Measurements from ENCODE around the gene GORASP2. TPM values are rescaled to one million over a fixed set of nuclear protein-coding genes. Genes with fewer than 3 reads are reported as not detected.

Gene GORASP2
- total RNA-seq, 4 donors from 2014 or later: 53.9 to 67.0 (median 56.3) TPM

DNA sequence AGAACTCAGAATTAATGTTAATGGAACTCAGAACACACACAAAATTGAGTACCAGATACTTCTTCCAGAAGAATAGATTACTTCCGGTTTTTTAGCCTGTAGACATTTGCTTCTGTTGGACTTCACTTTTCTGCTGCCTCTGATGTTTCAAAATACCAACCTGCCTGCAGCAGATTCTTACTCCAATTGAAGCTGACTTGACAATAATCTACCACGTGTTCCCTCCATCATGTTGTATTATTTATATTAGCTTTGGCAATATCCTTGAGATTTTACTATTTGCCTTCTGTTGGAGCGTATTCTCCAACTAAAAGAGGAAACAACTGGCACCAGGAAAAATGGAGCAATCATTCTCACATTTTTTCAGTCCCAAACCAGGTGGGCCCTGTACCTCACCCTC lies 3.1 kb upstream of the GORASP2 start:
- H3K36me3 ChIP-seq: no peaks in the 10 kb centered on the region
- in situ Hi-C loops (cut with MboI; ENCODE audit: low sequenced_read_pairs in 4 of 4): loop anchor here in 2 of 4 donors (25.0 kb wide), 2 partner anchors 761 to 1339 kb away; partner anchors contain the start of genes DYNC1I2 (in 2 of the 2) and PPIG (in 1 of the 2)
- H3K27me3 ChIP-seq: no peaks in the 10 kb centered on the region
- intact Hi-C loops (cut with DNase I; ENCODE audit: low total_unique reads): loop anchor here (5.0 kb wide), 1 partner anchor 761 kb away; the partner anchor contains the start of gene DYNC1I2
- TF ChIP-seq CTCF (IDR thresholded peaks at IDR 0.05 in 4 of 5, conservative IDR thresholded peaks at IDR 0.05 in 1 of 5) (no peak), POLR2A (IDR thresholded peaks at IDR 0.05) (no peak)
- no peak overlapping the region for H3K4me3 ChIP-seq
- no peak overlapping the region for H3K27ac ChIP-seq
- ATAC-seq (no peak), DNase-seq (no peak)
- no peaks in the 10 kb centered on the region for H3K9me3 ChIP-seq
- H3K4me1 ChIP-seq: peaks cover 12 to 16% of the 10 kb centered on the region in 2 donors

- Histone ChIP-seq H3K9me3 (no peaks in the 10 kb centered on the region), H3K27me3 (no peaks in the 10 kb centered on the region), H3K4me3 (no peak overlapping the region), H3K36me3 (no peaks in the 10 kb centered on the region), H3K4me1 (peaks cover 20 to 25% of the 10 kb centered on the region in 2 donors), H3K27ac (no peak overlapping the region)
- TF ChIP-seq POLR2A (IDR thresholded peaks at IDR 0.05): no peak
- no peak for TF ChIP-seq CTCF (IDR thresholded peaks at IDR 0.05 in 4 of 5, conservative IDR thresholded peaks at IDR 0.05 in 1 of 5)
- intact Hi-C loops (cut with DNase I; ENCODE audit: low total_unique reads): loop anchor here (5.0 kb wide), 1 partner anchor 760 kb away; the partner anchor contains the start of gene DYNC1I2
- in situ Hi-C loops (cut with MboI; ENCODE audit: low sequenced_read_pairs in 4 of 4): loop anchor here in 2 of 4 donors (25.0 kb wide), 2 partner anchors 760 to 1340 kb away; partner anchors contain the start of genes DYNC1I2 (in 2 of the 2) and PPIG (in 1 of the 2)
- DNase-seq (no peak), ATAC-seq (no peak)
Observed at GRCh38 chr2:170926743-170927297, 2.2 kb upstream of the GORASP2 start.

GRCh38 chr2:170928036-170928823 lies 823 bp upstream of the GORASP2 start:
- ATAC-seq: no peak
- no peaks in the 10 kb centered on the region for H3K27me3 ChIP-seq
- peak overlapping the region; percentile 44 to 87 (median 79) for H3K4me3 ChIP-seq
- intact Hi-C loops (cut with DNase I; ENCODE audit: low total_unique reads): loop anchor here (1.0 to 5.0 kb wide), 2 partner anchors 506 to 759 kb away; partner anchors contain the start of genes DCAF17 and DYNC1I2
- no peak for DNase-seq
- no peaks in the 10 kb centered on the region for H3K36me3 ChIP-seq
- no peaks in the 10 kb centered on the region for H3K9me3 ChIP-seq
- peak overlapping the region; percentile 78 to 95 (median 88) for H3K27ac ChIP-seq
- H3K4me1 ChIP-seq: peaks cover 27 to 37% of the 10 kb centered on the region in 2 donors
- in situ Hi-C loops (cut with MboI; ENCODE audit: low sequenced_read_pairs in 4 of 4): loop anchor here in 2 of 4 donors (25.0 kb wide), 2 partner anchors 759 to 1341 kb away; partner anchors contain the start of genes DYNC1I2 (in 2 of the 2) and PPIG (in 1 of the 2)
- no peak for TF ChIP-seq CTCF (IDR thresholded peaks at IDR 0.05 in 4 of 5, conservative IDR thresholded peaks at IDR 0.05 in 1 of 5)
- no peak for TF ChIP-seq POLR2A (IDR thresholded peaks at IDR 0.05)

DNA sequence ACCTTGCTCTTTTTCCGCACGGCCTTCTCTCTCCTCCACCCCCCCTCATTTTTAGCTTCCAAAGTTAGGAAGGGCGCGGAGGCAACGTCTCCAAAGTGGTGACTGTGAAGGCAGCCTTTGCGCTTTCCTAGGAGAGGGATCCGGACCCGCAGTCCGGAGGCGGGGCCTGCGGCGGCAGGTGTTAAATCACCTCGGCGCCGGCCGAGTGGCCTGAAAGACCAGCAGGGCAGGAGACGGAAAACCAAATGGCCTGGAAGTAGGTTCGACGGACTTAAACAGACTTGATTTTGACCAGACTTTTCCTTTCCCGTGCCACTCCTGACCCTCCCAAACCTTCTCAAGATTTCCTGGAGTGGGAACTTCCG lies 615 bp downstream of the GORASP2 start:
- Histone ChIP-seq H3K27ac (peak overlapping the region; percentile 86 to 95 (median 92)), H3K4me1 (peaks cover 27 to 37% of the 10 kb centered on the region in 2 donors), H3K27me3 (no peaks in the 10 kb centered on the region), H3K9me3 (no peaks in the 10 kb centered on the region), H3K4me3 (peak overlapping the region; percentile 77 to 91 (median 84)), H3K36me3 (no peaks in the 10 kb centered on the region)
- intact Hi-C loops (cut with DNase I; ENCODE audit: low total_unique reads) (loop anchor here (1.0 to 5.0 kb wide), 3 partner anchors 44 to 758 kb away; partner anchors contain the start of genes DYNC1I2 and TLK1), in situ Hi-C loops (cut with MboI; ENCODE audit: low sequenced_read_pairs in 4 of 4) (loop anchor here in 2 of 4 donors (25.0 kb wide), 2 partner anchors 758 to 1342 kb away; partner anchors contain the start of genes DYNC1I2 (in 2 of the 2) and PPIG (in 1 of the 2))
- peak; percentile 16 to 55 for DNase-seq
- TF ChIP-seq CTCF (IDR thresholded peaks at IDR 0.05 in 4 of 5, conservative IDR thresholded peaks at IDR 0.05 in 1 of 5): no peak
- TF ChIP-seq POLR2A (IDR thresholded peaks at IDR 0.05): no peak
- peak; percentile 48 to 54 for ATAC-seq

All from gastrocnemius medialis (tissue), 4 donors.